A673 (cell line): Measurements from ENCODE around the gene DSCAM. TPM values are rescaled to one million over a fixed set of nuclear protein-coding genes. Genes with fewer than 3 reads are reported as not detected.

Source experiments
- BruUV-seq: library from RNA; stranded (reverse); fragments of 400-500 nt; replicated peaks from 2 replicates; lab custom pipeline; 2021; lab: Mats Ljungman, UMichigan
- CTCF ChIA-PET: fragments of 300-600 bp; sonication (Branson Sonifier 250); formaldehyde crosslinking; loops from one replicate; lab custom pipeline; 2022; ENCODE audit warnings: antibody characterized with exemption; lab: Charles Lee
- POLR2A ChIA-PET: fragments of 300-600 bp; sonication (Branson Sonifier 250); formaldehyde crosslinking; loops from one replicate; lab custom pipeline; 2022; ENCODE audit warnings: antibody characterized with exemption; ENCODE audit not compliant: low non-redundant PET; lab: Charles Lee
- DNase-seq: peaks from one replicate; pipeline ENCODE4 v3.0.0-alpha.2; 2015; ENCODE audit warnings: low spot score
- H3K27ac ChIP-seq: fragments of 200-600 bp; sonication (generic); 2 replicates; pipeline ENCODE4 v1.5.1; 2016; ENCODE audit warnings: mixed run types, low read depth, mild to moderate bottlenecking, mixed read lengths, antibody characterized with exemption, low read length; ENCODE audit not compliant: poor library complexity, severe bottlenecking
- H3K27me3 ChIP-seq: fragments of 200-600 bp; sonication (generic); replicated peaks from 2 replicates; pipeline ENCODE4 v1.6.1; 2017; ENCODE audit warnings: mixed run types, low read depth, mild to moderate bottlenecking, mixed read lengths, antibody characterized with exemption, low read length; ENCODE audit not compliant: insufficient read depth, poor library complexity
- H3K36me3 ChIP-seq: fragments of 200-600 bp; sonication (generic); 2 replicates; pipeline ENCODE4 v1.6.1; 2016; ENCODE audit warnings: mixed run types, mild to moderate bottlenecking, mixed read lengths, antibody characterized with exemption, low read length; ENCODE audit not compliant: insufficient read depth, poor library complexity, severe bottlenecking
- H3K4me1 ChIP-seq: fragments of 200-600 bp; sonication (generic); 2 replicates; pipeline ENCODE4 v1.6.1; 2017; ENCODE audit warnings: mixed run types, mild to moderate bottlenecking, mixed read lengths, antibody characterized with exemption, low read length; ENCODE audit not compliant: insufficient read depth, poor library complexity, severe bottlenecking
- H3K4me3 ChIP-seq: fragments of 200-600 bp; sonication (generic); 2 replicates; pipeline ENCODE4 v1.5.1; 2016; ENCODE audit warnings: low read depth, mixed run types, mild to moderate bottlenecking, mixed read lengths, low read length; ENCODE audit not compliant: poor library complexity, severe bottlenecking
- H3K9me3 ChIP-seq: fragments of 200-600 bp; sonication (generic); 2 replicates; pipeline ENCODE4 v1.6.1; 2016; ENCODE audit warnings: mixed run types, low read depth, mild to moderate bottlenecking, mixed read lengths, antibody characterized with exemption, low read length; ENCODE audit not compliant: poor library complexity, severe bottlenecking
- CTCF ChIP-seq: fragments of 300-800, 200-600 bp; sonication (generic); conservative IDR thresholded peaks from 2 replicates; pipeline ENCODE4 v1.5.1; 2017; ENCODE audit warnings: low read depth, mild to moderate bottlenecking, antibody characterized with exemption, low read length, moderate library complexity, mixed read lengths
- EZH2 ChIP-seq: fragments of 200-600 bp; sonication (generic); IDR thresholded peaks from 2 replicates; pipeline ENCODE4 v1.6.1; 2017; ENCODE audit warnings: borderline replicate concordance, low read depth, mild to moderate bottlenecking, mixed read lengths, antibody characterized with exemption, low read length; ENCODE audit not compliant: poor library complexity, severe bottlenecking
- intact Hi-C: fragments of 100-400 bp; cut with micrococcal nuclease; formaldehyde crosslinking; loops from one replicate; pipeline ENCODE4 v1.10.0; 2022; ENCODE audit not compliant: unreplicated experiment
- total RNA-seq: library from RNA; stranded (reverse); gene quantifications from 2 replicates; pipeline ENCODE4 v1.2.3, GENCODE V29; 2021

The DSCAM gene
- total RNA-seq, 1 experiment from 2014 or later, result not detected

- Histone ChIP-seq H3K4me1 (no peaks in the 10 kb centered on the region), H3K27ac (no peak overlapping the region), H3K4me3 (no peak overlapping the region), H3K36me3 (no peaks in the 10 kb centered on the region), H3K9me3 (peaks cover 18% of the 10 kb centered on the region), H3K27me3 (no peaks in the 10 kb centered on the region)
- intact Hi-C loops, result no loop called here
- DNase-seq, result no peak
- CTCF ChIA-PET, result no interaction called here
- BruUV-seq, result no TSS peak
- POLR2A ChIA-PET, result no interaction called here
- TF ChIP-seq EZH2, result no peak
These were observed 312.1 kb downstream of the DSCAM start for GRCh38 chr21:40534886-40535285.

- CTCF ChIA-PET, result no interaction called here
- Histone ChIP-seq H3K4me1 (no peaks in the 10 kb centered on the region), H3K27ac (no peak overlapping the region), H3K27me3 (no peaks in the 10 kb centered on the region), H3K36me3 (no peaks in the 10 kb centered on the region), H3K9me3 (peaks cover 34% of the 10 kb centered on the region), H3K4me3 (no peak overlapping the region)
- no TSS peak for BruUV-seq
- intact Hi-C loops, result no loop called here
- TF ChIP-seq CTCF (no peak), EZH2 (no peak)
- no peak for DNase-seq
- POLR2A ChIA-PET, result no interaction called here
These were observed 315.4 kb downstream of the DSCAM start for GRCh38 chr21:40531431-40532110.

GRCh38 chr21:40531016-40531415 is 315.9 kb downstream of the DSCAM start:
- Histone ChIP-seq H3K36me3 (no peaks in the 10 kb centered on the region), H3K9me3 (peaks cover 34% of the 10 kb centered on the region), H3K27me3 (no peaks in the 10 kb centered on the region), H3K4me3 (no peak overlapping the region), H3K4me1 (no peaks in the 10 kb centered on the region), H3K27ac (no peak overlapping the region)
- no peak for DNase-seq
- BruUV-seq, result no TSS peak
- ChIA-PET CTCF (no interaction called here), POLR2A (no interaction called here)
- intact Hi-C loops, result no loop called here
- TF ChIP-seq CTCF, result no peak
- TF ChIP-seq EZH2, result no peak

GRCh38 chr21:40517646-40518045 is 329.3 kb downstream of the DSCAM start:
- CTCF ChIA-PET, result no interaction called here
- Histone ChIP-seq H3K9me3 (peaks cover 12% of the 10 kb centered on the region), H3K27me3 (no peaks in the 10 kb centered on the region), H3K4me1 (no peaks in the 10 kb centered on the region), H3K36me3 (no peaks in the 10 kb centered on the region), H3K27ac (no peak overlapping the region), H3K4me3 (no peak overlapping the region)
- intact Hi-C loops, result no loop called here
- POLR2A ChIA-PET, result no interaction called here
- BruUV-seq, result no TSS peak
- no peak for DNase-seq
- no peak for TF ChIP-seq EZH2
- TF ChIP-seq CTCF, result no peak
